ENCODE results near the gene SBK1.

DNA sequence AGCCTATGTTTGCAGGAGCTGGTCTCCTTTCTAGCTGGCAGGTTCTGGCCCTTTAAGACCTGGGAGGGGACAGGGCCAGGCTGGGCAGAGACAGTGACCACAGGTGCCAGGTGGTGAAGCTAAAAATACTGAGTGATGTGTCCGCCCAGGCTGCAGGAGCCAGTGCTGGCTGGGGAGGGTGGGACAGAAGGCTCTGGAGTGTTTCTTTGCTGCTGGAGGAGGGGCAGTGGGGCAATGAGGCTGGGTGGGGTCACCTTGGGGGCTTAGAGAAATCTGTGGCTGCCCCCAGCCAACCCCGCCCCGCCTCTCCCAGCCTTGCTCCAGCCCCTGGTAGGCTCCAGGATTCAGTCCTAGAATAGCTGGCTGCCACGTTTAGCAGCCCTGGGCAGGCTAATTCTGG lies 30.4 kb upstream of the SBK1 start:
- TF ChIP-seq CTCF (IDR thresholded peaks at IDR 0.05; ENCODE audit: low read length) (no peak), EZH2 (optimal IDR thresholded peaks at IDR 0.05; ENCODE audit: low read depth, low read length) (no peak)

Data from MM.1S (cell line).